K562 (cell line): ENCODE results near the gene ANKRD2. TPM values are rescaled to one million over a fixed set of nuclear protein-coding genes. Genes with fewer than 3 reads are reported as not detected.

Experiments
- BCOR ChIP-seq: fragments of 450-650 bp; IDR thresholded peaks from 2 replicates; pipeline ENCODE4 v1.6.1; 2016
- CHCHD3 ChIP-seq: fragments of 250-450 bp; sonication (Bioruptor Pico); IDR thresholded peaks from 2 replicates; pipeline ENCODE4 v2.1.2; 2022; ENCODE audit warnings: mild to moderate bottlenecking
- FOXP1 ChIP-seq: sonication (generic); formaldehyde crosslinking; IDR thresholded peaks from 2 replicates; pipeline ENCODE4 v1.8.0; 2022; ENCODE audit warnings: mild to moderate bottlenecking, missing genetic modification reagents
- HMGN3 ChIP-seq: IDR thresholded peaks from 2 replicates; pipeline ENCODE4 v1.6.1; 2011; ENCODE audit warnings: borderline replicate concordance, low read depth, mild to moderate bottlenecking, mixed read lengths, low read length; ENCODE audit not compliant: insufficient read length; ENCODE audit errors: extremely low read depth
- KLF16 ChIP-seq: IDR thresholded peaks from 2 replicates; pipeline ENCODE4 v1.6.1; 2016; ENCODE audit warnings: antibody characterized with exemption
- NCOA2 ChIP-seq, 2 experiments: fragments of 450-650 bp; IDR thresholded peaks; 2 replicates each; pipeline ENCODE4 v1.6.1; 2018; ENCODE audit warnings: mild to moderate bottlenecking in 2 of 2, moderate library complexity in 1 of 2; ENCODE audit not compliant: partially characterized antibody in 2 of 2
- NR1H2 ChIP-seq: sonication (generic); formaldehyde crosslinking; IDR thresholded peaks from 2 replicates; pipeline ENCODE4 v1.4.0; 2020; ENCODE audit warnings: mild to moderate bottlenecking, missing genetic modification reagents
- SIN3A ChIP-seq, 2 experiments: fragments of 150-350 bp in 1 of 2; IDR thresholded peaks; 2 replicates each; pipeline ENCODE4 v1.6.1; 2011 to 2016; ENCODE audit warnings: borderline replicate concordance in 2 of 2, low read depth in 2 of 2, low read length in 2 of 2, mild to moderate bottlenecking in 2 of 2, moderate library complexity in 2 of 2; ENCODE audit not compliant: control insufficient read depth in 1 of 2
- SIRT6 ChIP-seq: IDR thresholded peaks from one replicate; pipeline ENCODE4 v1.6.1; 2012; ENCODE audit warnings: low read depth, mild to moderate bottlenecking, control low read depth, inconsistent platforms, low read length, moderate library complexity
- SP1 ChIP-seq: sonication (generic); formaldehyde crosslinking; IDR thresholded peaks from 2 replicates; pipeline ENCODE4 v1.8.1; 2022; ENCODE audit warnings: mild to moderate bottlenecking, missing genetic modification reagents
- TAF15 ChIP-seq: fragments of 200-400 bp; formaldehyde crosslinking; IDR thresholded peaks from 2 replicates; pipeline ENCODE4 v1.6.1; 2017; ENCODE audit warnings: mild to moderate bottlenecking, low read depth, low read length, moderate library complexity
- TGIF2 ChIP-seq: sonication (generic); formaldehyde crosslinking; IDR thresholded peaks from 2 replicates; pipeline ENCODE4 v1.8.1; 2022; ENCODE audit warnings: mild to moderate bottlenecking, missing genetic modification reagents, moderate library complexity
- THRAP3 ChIP-seq: fragments of 450-650 bp; IDR thresholded peaks from 2 replicates; pipeline ENCODE4 v1.6.1; 2016; ENCODE audit warnings: mild to moderate bottlenecking, inconsistent platforms, borderline replicate concordance
- ZNF197 ChIP-seq: fragments of 200-800 bp; sonication (Bioruptor generic); IDR thresholded peaks from 2 replicates; pipeline ENCODE4 v1.6.1; 2016; ENCODE audit warnings: low read depth, missing genetic modification characterization, missing compliant biosample characterization
- ZNF408 ChIP-seq: fragments of 250-450 bp; sonication (Bioruptor Pico); IDR thresholded peaks from 2 replicates; pipeline ENCODE4 v1.4.0; 2020; ENCODE audit warnings: low read depth, mild to moderate bottlenecking, moderate library complexity
- polyA plus RNA-seq, 8 experiments: library from polyadenylated mRNA; depleted of rRNA in 4 of 8; stranded (reverse) in 5 of 8; unstranded in 3 of 8; fragments of >200 nt; fragmentation: Nextera tagmentation in 2 of 8; fragmentation: Illumina TruSeq in 1 of 8; extraction: Ambion mirVana in 2 of 8; extraction: Trizol in 1 of 8; gene quantifications; 2 replicates each; pipeline versions ENCODE4 v1.2.1 to v1.2.3, GENCODE V29; 2011 to 2014; ENCODE audit warnings: inconsistent platforms in 1 of 8, missing spikeins in 1 of 8
- total RNA-seq, 7 experiments: library from RNA; depleted of rRNA in 6 of 7; stranded (reverse); fragments of >200 nt in 6 of 7; fragmentation: Illumina TruSeq in 2 of 7; extraction: Trizol in 2 of 7; gene quantifications; 2 replicates each; pipeline versions ENCODE4 v1.2.1 to v1.2.3, GENCODE V29; 2011 to 2021; ENCODE audit warnings: low replicate concordance in 1 of 7
- TF ChIP-seq, protein P1 (sequence below): fragments of 250-450 bp; sonication (Bioruptor Pico); IDR thresholded peaks from 2 replicates; pipeline ENCODE4 v1.4.0; 2020; ENCODE audit warnings: borderline replicate concordance
- TF ChIP-seq, protein P2 (sequence below): fragments of 150-350 bp; IDR thresholded peaks from 2 replicates; pipeline ENCODE4 v1.6.1; 2014; ENCODE audit warnings: low read depth, mild to moderate bottlenecking, low read length, borderline replicate concordance
- TF ChIP-seq, protein P3 (sequence below): sonication (generic); formaldehyde crosslinking; IDR thresholded peaks from 2 replicates; pipeline ENCODE4 v1.8.0; 2023; ENCODE audit warnings: missing genetic modification reagents, mild to moderate bottlenecking, borderline replicate concordance

ANKRD2 gene
- total and polyA plus RNA-seq, 9 of the 15 experiments (the other 6 are each of a cell fraction or from before 2014, with no cell fraction given): not detected

DNA sequence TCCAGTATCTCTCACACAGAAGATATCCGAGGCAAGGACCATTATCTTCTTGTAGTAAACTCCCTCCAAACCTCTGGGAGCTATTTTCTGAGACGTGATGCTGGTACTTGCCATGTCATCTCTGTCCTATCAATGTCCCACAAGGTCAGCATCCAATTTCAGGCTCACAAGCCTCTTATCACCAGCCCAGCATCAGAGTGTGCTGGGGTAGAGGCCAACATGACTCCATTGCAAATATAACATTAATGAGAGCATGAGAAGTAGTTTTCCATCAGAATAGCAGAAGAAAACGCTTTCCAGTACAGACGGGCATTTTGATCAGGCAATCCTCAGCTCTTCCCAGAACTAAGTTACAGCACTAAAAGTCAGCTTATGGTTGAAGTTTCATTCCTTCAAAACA, 55.2 kb downstream of the ANKRD2 start (continued):
- TF ChIP-seq, protein P1, sequence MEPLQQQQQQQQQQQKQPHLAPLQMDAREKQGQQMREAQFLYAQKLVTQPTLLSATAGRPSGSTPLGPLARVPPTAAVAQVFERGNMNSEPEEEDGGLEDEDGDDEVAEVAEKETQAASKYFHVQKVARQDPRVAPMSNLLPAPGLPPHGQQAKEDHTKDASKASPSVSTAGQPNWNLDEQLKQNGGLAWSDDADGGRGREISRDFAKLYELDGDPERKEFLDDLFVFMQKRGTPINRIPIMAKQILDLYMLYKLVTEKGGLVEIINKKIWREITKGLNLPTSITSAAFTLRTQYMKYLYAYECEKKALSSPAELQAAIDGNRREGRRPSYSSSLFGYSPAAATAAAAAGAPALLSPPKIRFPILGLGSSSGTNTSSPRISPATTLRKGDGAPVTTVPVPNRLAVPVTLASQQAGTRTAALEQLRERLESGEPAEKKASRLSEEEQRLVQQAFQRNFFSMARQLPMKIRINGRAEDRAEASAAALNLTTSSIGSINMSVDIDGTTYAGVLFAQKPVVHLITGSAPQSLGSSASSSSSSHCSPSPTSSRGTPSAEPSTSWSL (CRISPR knock-in tag): no peak
- no peak for TF ChIP-seq THRAP3
- no peak for TF ChIP-seq TGIF2 (CRISPR knock-in tag)
- TF ChIP-seq TAF15: no peak
- TF ChIP-seq HMGN3: no peak
- TF ChIP-seq NCOA2 (IDR thresholded peaks at IDR 0.05; ENCODE audit: partially characterized antibody in 2 of 2): no peak
- TF ChIP-seq SIRT6: no peak
- TF ChIP-seq, protein P2, sequence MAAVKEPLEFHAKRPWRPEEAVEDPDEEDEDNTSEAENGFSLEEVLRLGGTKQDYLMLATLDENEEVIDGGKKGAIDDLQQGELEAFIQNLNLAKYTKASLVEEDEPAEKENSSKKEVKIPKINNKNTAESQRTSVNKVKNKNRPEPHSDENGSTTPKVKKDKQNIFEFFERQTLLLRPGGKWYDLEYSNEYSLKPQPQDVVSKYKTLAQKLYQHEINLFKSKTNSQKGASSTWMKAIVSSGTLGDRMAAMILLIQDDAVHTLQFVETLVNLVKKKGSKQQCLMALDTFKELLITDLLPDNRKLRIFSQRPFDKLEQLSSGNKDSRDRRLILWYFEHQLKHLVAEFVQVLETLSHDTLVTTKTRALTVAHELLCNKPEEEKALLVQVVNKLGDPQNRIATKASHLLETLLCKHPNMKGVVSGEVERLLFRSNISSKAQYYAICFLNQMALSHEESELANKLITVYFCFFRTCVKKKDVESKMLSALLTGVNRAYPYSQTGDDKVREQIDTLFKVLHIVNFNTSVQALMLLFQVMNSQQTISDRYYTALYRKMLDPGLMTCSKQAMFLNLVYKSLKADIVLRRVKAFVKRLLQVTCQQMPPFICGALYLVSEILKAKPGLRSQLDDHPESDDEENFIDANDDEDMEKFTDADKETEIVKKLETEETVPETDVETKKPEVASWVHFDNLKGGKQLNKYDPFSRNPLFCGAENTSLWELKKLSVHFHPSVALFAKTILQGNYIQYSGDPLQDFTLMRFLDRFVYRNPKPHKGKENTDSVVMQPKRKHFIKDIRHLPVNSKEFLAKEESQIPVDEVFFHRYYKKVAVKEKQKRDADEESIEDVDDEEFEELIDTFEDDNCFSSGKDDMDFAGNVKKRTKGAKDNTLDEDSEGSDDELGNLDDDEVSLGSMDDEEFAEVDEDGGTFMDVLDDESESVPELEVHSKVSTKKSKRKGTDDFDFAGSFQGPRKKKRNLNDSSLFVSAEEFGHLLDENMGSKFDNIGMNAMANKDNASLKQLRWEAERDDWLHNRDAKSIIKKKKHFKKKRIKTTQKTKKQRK: no peak
- TF ChIP-seq SP1 (CRISPR knock-in tag): no peak
- TF ChIP-seq NR1H2 (CRISPR knock-in tag): no peak
- TF ChIP-seq ZNF197: peak; percentile 44; the same call in 1 of the 2 replicates
- TF ChIP-seq BCOR: no peak
- no peak for TF ChIP-seq SIN3A (IDR thresholded peaks at IDR 0.05; ENCODE audit: borderline replicate concordance in 2 of 2, control insufficient read depth in 1 of 2, low read depth in 2 of 2, low read length in 2 of 2)
- TF ChIP-seq ZNF408: no peak
- TF ChIP-seq KLF16: no peak
- TF ChIP-seq, protein P3, sequence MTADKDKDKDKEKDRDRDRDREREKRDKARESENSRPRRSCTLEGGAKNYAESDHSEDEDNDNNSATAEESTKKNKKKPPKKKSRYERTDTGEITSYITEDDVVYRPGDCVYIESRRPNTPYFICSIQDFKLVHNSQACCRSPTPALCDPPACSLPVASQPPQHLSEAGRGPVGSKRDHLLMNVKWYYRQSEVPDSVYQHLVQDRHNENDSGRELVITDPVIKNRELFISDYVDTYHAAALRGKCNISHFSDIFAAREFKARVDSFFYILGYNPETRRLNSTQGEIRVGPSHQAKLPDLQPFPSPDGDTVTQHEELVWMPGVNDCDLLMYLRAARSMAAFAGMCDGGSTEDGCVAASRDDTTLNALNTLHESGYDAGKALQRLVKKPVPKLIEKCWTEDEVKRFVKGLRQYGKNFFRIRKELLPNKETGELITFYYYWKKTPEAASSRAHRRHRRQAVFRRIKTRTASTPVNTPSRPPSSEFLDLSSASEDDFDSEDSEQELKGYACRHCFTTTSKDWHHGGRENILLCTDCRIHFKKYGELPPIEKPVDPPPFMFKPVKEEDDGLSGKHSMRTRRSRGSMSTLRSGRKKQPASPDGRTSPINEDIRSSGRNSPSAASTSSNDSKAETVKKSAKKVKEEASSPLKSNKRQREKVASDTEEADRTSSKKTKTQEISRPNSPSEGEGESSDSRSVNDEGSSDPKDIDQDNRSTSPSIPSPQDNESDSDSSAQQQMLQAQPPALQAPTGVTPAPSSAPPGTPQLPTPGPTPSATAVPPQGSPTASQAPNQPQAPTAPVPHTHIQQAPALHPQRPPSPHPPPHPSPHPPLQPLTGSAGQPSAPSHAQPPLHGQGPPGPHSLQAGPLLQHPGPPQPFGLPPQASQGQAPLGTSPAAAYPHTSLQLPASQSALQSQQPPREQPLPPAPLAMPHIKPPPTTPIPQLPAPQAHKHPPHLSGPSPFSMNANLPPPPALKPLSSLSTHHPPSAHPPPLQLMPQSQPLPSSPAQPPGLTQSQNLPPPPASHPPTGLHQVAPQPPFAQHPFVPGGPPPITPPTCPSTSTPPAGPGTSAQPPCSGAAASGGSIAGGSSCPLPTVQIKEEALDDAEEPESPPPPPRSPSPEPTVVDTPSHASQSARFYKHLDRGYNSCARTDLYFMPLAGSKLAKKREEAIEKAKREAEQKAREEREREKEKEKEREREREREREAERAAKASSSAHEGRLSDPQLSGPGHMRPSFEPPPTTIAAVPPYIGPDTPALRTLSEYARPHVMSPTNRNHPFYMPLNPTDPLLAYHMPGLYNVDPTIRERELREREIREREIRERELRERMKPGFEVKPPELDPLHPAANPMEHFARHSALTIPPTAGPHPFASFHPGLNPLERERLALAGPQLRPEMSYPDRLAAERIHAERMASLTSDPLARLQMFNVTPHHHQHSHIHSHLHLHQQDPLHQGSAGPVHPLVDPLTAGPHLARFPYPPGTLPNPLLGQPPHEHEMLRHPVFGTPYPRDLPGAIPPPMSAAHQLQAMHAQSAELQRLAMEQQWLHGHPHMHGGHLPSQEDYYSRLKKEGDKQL: no peak
- TF ChIP-seq CHCHD3: no peak
- no peak for TF ChIP-seq FOXP1 (CRISPR knock-in tag)
